Parathyroid adenoma (tissue), 2 donors: Measurements from ENCODE around the gene SORCS2.

Source experiments
- H2AFZ ChIP-seq: fragments of 300-600 bp; sonication (generic); one replicate; pipeline ENCODE4 v1.7.0; 2017; ENCODE audit warnings: antibody characterized with exemption, mild to moderate bottlenecking
- H3K27ac ChIP-seq: fragments of 300-600 bp; sonication (generic); one replicate; pipeline ENCODE4 v1.7.0; 2017
- H3K27me3 ChIP-seq: fragments of 300-600 bp; sonication (generic); one replicate; pipeline ENCODE4 v1.7.0; 2017; ENCODE audit warnings: low read length; ENCODE audit not compliant: control insufficient read depth, insufficient read depth
- H3K36me3 ChIP-seq: fragments of 300-600 bp; sonication (generic); one replicate; pipeline ENCODE4 v1.7.0; 2017; ENCODE audit warnings: low read length; ENCODE audit not compliant: control insufficient read depth, insufficient read depth
- H3K4me1 ChIP-seq: fragments of 300-600 bp; sonication (generic); one replicate; pipeline ENCODE4 v1.7.0; 2017; ENCODE audit warnings: control low read depth
- H3K4me2 ChIP-seq: fragments of 300-600 bp; sonication (generic); one replicate; pipeline ENCODE4 v1.7.0; 2017; ENCODE audit warnings: low read length
- H3K4me3 ChIP-seq: fragments of 300-600 bp; sonication (generic); one replicate; pipeline ENCODE4 v1.7.0; 2017; ENCODE audit warnings: low read depth, low read length
- H3K79me2 ChIP-seq: fragments of 300-600 bp; sonication (generic); one replicate; pipeline ENCODE4 v1.7.0; 2017; ENCODE audit warnings: control low read depth
- H3K9ac ChIP-seq: fragments of 300-600 bp; sonication (generic); one replicate; pipeline ENCODE4 v1.7.0; 2017; ENCODE audit warnings: mild to moderate bottlenecking
- H3K9me3 ChIP-seq: fragments of 300-600 bp; sonication (generic); one replicate; pipeline ENCODE4 v1.7.0; 2017; ENCODE audit warnings: low read length; ENCODE audit not compliant: control insufficient read depth
- CTCF ChIP-seq: fragments of 300-600 bp; sonication (generic); IDR thresholded peaks from one replicate; pipeline ENCODE4 v1.7.0; 2017; ENCODE audit warnings: antibody characterized with exemption, mild to moderate bottlenecking
- donor health status: primary hyperparathyroidism.

Gene SORCS2

GRCh38 chr4:7263166-7263565 lies 70.8 kb downstream of the SORCS2 start:
- H3K4me2 ChIP-seq, result no peak overlapping the region
- H3K4me1 ChIP-seq, result no peaks in the 10 kb centered on the region
- no peak overlapping the region for H3K27ac ChIP-seq
- H3K9me3 ChIP-seq, result no peaks in the 10 kb centered on the region
- no peaks in the 10 kb centered on the region for H3K27me3 ChIP-seq
- H2AFZ ChIP-seq, result no peak overlapping the region
- no peaks in the 10 kb centered on the region for H3K36me3 ChIP-seq
- H3K79me2 ChIP-seq, result no peaks in the 10 kb centered on the region
- no peak overlapping the region for H3K9ac ChIP-seq
- H3K4me3 ChIP-seq, result no peak overlapping the region
- TF ChIP-seq CTCF, result no peak

GRCh38 chr4:7264694-7265093 lies 72.4 kb downstream of the SORCS2 start:
- no peak overlapping the region for H3K9ac ChIP-seq
- no peak overlapping the region for H3K27ac ChIP-seq
- H3K9me3 ChIP-seq, result no peaks in the 10 kb centered on the region
- H2AFZ ChIP-seq, result no peak overlapping the region
- no peaks in the 10 kb centered on the region for H3K27me3 ChIP-seq
- H3K79me2 ChIP-seq, result no peaks in the 10 kb centered on the region
- no peak overlapping the region for H3K4me3 ChIP-seq
- TF ChIP-seq CTCF, result no peak
- no peaks in the 10 kb centered on the region for H3K36me3 ChIP-seq
- H3K4me1 ChIP-seq, result no peaks in the 10 kb centered on the region
- no peak overlapping the region for H3K4me2 ChIP-seq

GRCh38 chr4:7266525-7267292 lies 74.4 kb downstream of the SORCS2 start:
- H3K4me2 ChIP-seq, result no peak overlapping the region
- no peak overlapping the region for H3K4me3 ChIP-seq
- no peaks in the 10 kb centered on the region for H3K9me3 ChIP-seq
- no peak overlapping the region for H3K27ac ChIP-seq
- H3K36me3 ChIP-seq, result no peaks in the 10 kb centered on the region
- no peak for TF ChIP-seq CTCF
- no peak overlapping the region for H2AFZ ChIP-seq
- H3K4me1 ChIP-seq, result no peaks in the 10 kb centered on the region
- no peaks in the 10 kb centered on the region for H3K79me2 ChIP-seq
- H3K27me3 ChIP-seq, result no peaks in the 10 kb centered on the region
- H3K9ac ChIP-seq, result no peak overlapping the region

GRCh38 chr4:7267829-7268228 lies 75.5 kb downstream of the SORCS2 start:
- no peak for TF ChIP-seq CTCF
- H3K4me1 ChIP-seq, result no peaks in the 10 kb centered on the region
- no peak overlapping the region for H3K27ac ChIP-seq
- no peak overlapping the region for H3K4me3 ChIP-seq
- H3K79me2 ChIP-seq, result no peaks in the 10 kb centered on the region
- H3K27me3 ChIP-seq, result no peaks in the 10 kb centered on the region
- no peaks in the 10 kb centered on the region for H3K9me3 ChIP-seq
- no peak overlapping the region for H3K9ac ChIP-seq
- no peaks in the 10 kb centered on the region for H3K36me3 ChIP-seq
- no peak overlapping the region for H2AFZ ChIP-seq
- no peak overlapping the region for H3K4me2 ChIP-seq

GRCh38 chr4:7268941-7269340 lies 76.6 kb downstream of the SORCS2 start:
- Histone ChIP-seq H3K79me2 (no peaks in the 10 kb centered on the region), H3K9ac (no peak overlapping the region), H3K9me3 (no peaks in the 10 kb centered on the region), H3K36me3 (no peaks in the 10 kb centered on the region), H3K4me3 (no peak overlapping the region), H2AFZ (no peak overlapping the region), H3K4me1 (no peaks in the 10 kb centered on the region), H3K27ac (no peak overlapping the region), H3K4me2 (no peak overlapping the region), H3K27me3 (no peaks in the 10 kb centered on the region)
- no peak for TF ChIP-seq CTCF
